H1 (cell line): Measurements from ENCODE around the gene TMEM128. TPM values are rescaled to one million over a fixed set of nuclear protein-coding genes. Genes with fewer than 3 reads are reported as not detected.
A peak's percentile ranks its signal among the peaks of the same experiment; 100 is the strongest.

Experiments used
- CTCF ChIA-PET: fragments of 300-600 bp; sonication (Branson Sonifier 250); formaldehyde crosslinking; loops from one replicate; lab custom pipeline; 2021; ENCODE audit not compliant: partially characterized antibody; lab: Charles Lee
- POLR2A ChIA-PET: fragments of 300-600 bp; sonication (Branson Sonifier 250); formaldehyde crosslinking; loops from one replicate; lab custom pipeline; 2021; ENCODE audit warnings: inconsistent platforms; ENCODE audit not compliant: partially characterized antibody; lab: Charles Lee
- DNase-seq, 2 experiments: peaks; one replicate each; pipeline versions ENCODE4 v3.0.0 to v3.0.0-alpha.2; 2010 to 2022; ENCODE audit warnings: low spot score in 2 of 2, low read depth in 1 of 2, mixed read lengths in 1 of 2
- FAIRE-seq: peaks from 2 replicates; lab custom pipeline; 2011; peaks lifted over from hg19 to GRCh38; lab: Jason Lieb, UNC
- H2AFZ ChIP-seq: 2 replicates; pipeline ENCODE4 v1.8.1; 2012; ENCODE audit warnings: low read length, inconsistent platforms
- H2AK5ac ChIP-seq: 2 replicates; pipeline ENCODE4 v1.6.1; 2013; ENCODE audit warnings: low read depth, low read length
- H2BK120ac ChIP-seq: replicated peaks from 2 replicates; pipeline ENCODE3; 2013; ENCODE audit warnings: low read depth, low read length, inconsistent platforms
- H2BK12ac ChIP-seq: 2 replicates; pipeline ENCODE4 v1.6.1; 2013; ENCODE audit warnings: low read depth, low read length
- H2BK15ac ChIP-seq: 2 replicates; pipeline ENCODE4 v1.6.1; 2013; ENCODE audit warnings: low read length
- H2BK20ac ChIP-seq: 2 replicates; pipeline ENCODE4 v1.6.1; 2013; ENCODE audit warnings: low read length
- H2BK5ac ChIP-seq: 2 replicates; pipeline ENCODE4 v1.6.1; 2013; ENCODE audit warnings: low read depth, low read length
- H3K14ac ChIP-seq: 2 replicates; pipeline ENCODE4 v1.6.1; 2013; ENCODE audit warnings: inconsistent platforms; ENCODE audit not compliant: insufficient read length
- H3K18ac ChIP-seq: 2 replicates; pipeline ENCODE4 v1.6.1; 2013; ENCODE audit warnings: low read length; ENCODE audit errors: extremely low read depth
- H3K23ac ChIP-seq: 2 replicates; pipeline ENCODE4 v1.6.1; 2013; ENCODE audit warnings: inconsistent platforms; ENCODE audit not compliant: insufficient read length
- H3K23me2 ChIP-seq: 2 replicates; pipeline ENCODE4 v1.6.1; 2013; ENCODE audit warnings: low read depth, low read length
- H3K27ac ChIP-seq: 2 replicates; pipeline ENCODE4 v1.6.1; 2011; ENCODE audit warnings: low read depth, low read length, inconsistent platforms
- H3K27me3 ChIP-seq, 4 experiments: replicated peaks in 1 of 4; 1 replicate in 1 of 4; 2 replicates in 3 of 4; pipeline versions ENCODE4 v1.6.1 to v1.8.1; 2011 to 2013; ENCODE audit warnings: low read length in 3 of 4, mild to moderate bottlenecking in 3 of 4, inconsistent platforms in 2 of 4, mixed read lengths in 2 of 4, moderate library complexity in 1 of 4; ENCODE audit not compliant: control insufficient read depth in 3 of 4, insufficient read depth in 3 of 4; ENCODE audit errors: extremely low read depth in 1 of 4
- H3K36me3 ChIP-seq, 4 experiments: 2 replicates each; pipeline versions ENCODE4 v1.6.1 to v1.8.1; 2011 to 2013; ENCODE audit warnings: mild to moderate bottlenecking in 4 of 4, low read length in 3 of 4, moderate library complexity in 2 of 4, control low read depth in 1 of 4, inconsistent platforms in 1 of 4; ENCODE audit not compliant: insufficient read depth in 4 of 4, control insufficient read depth in 2 of 4
- H3K4ac ChIP-seq: replicated peaks from 2 replicates; pipeline ENCODE3; 2013; ENCODE audit warnings: low read length, low read depth, mixed read lengths, inconsistent platforms; ENCODE audit not compliant: insufficient read length
- H3K4me1 ChIP-seq, 4 experiments: replicated peaks in 1 of 4; 1 replicate in 1 of 4; 2 replicates in 3 of 4; pipeline versions ENCODE4 v1.6.1 to v1.8.1; 2011 to 2013; ENCODE audit warnings: low read length in 3 of 4, inconsistent platforms in 2 of 4, mixed read lengths in 1 of 4; ENCODE audit not compliant: insufficient read depth in 4 of 4, control insufficient read depth in 3 of 4
- H3K4me2 ChIP-seq, 2 experiments: 2 replicates each; pipeline versions ENCODE4 v1.6.1 to v1.8.1; 2011 to 2013; ENCODE audit warnings: low read depth in 2 of 2, low read length in 2 of 2, control low read depth in 1 of 2, inconsistent platforms in 1 of 2, mild to moderate bottlenecking in 1 of 2; ENCODE audit not compliant: insufficient read depth in 1 of 2
- H3K4me3 ChIP-seq, 4 experiments: fragments of 200-600, 300-600 bp in 1 of 4; sonication (generic), shearing (Covaris generic), sonication (Bioruptor Twin) in 1 of 4; 2 replicates each; pipeline versions ENCODE4 v1.5.1 to v1.8.1; 2011 to 2016; ENCODE audit warnings: low read length in 4 of 4, low read depth in 3 of 4, control low read depth in 2 of 4, inconsistent platforms in 2 of 4, mild to moderate bottlenecking in 2 of 4, mixed read lengths in 1 of 4, moderate library complexity in 1 of 4; ENCODE audit not compliant: insufficient read depth in 2 of 4; ENCODE audit errors: extremely low read depth in 1 of 4
- H3K56ac ChIP-seq: replicated peaks from 2 replicates; pipeline ENCODE3; 2013; ENCODE audit warnings: low read depth, mild to moderate bottlenecking, mixed read lengths, low read length, inconsistent platforms; ENCODE audit not compliant: insufficient read length
- H3K79me1 ChIP-seq: 2 replicates; pipeline ENCODE4 v1.6.1; 2013; ENCODE audit warnings: low read depth, low read length, control low read depth
- H3K79me2 ChIP-seq, 2 experiments: 2 replicates each; pipeline versions ENCODE4 v1.6.1 to v1.8.1; 2012 to 2013; ENCODE audit warnings: low read length in 2 of 2, mild to moderate bottlenecking in 2 of 2, inconsistent platforms in 1 of 2; ENCODE audit not compliant: insufficient read depth in 2 of 2, control insufficient read depth in 1 of 2
- H3K9ac ChIP-seq, 4 experiments: replicated peaks in 1 of 4; 1 replicate in 1 of 4; 2 replicates in 3 of 4; pipeline versions ENCODE4 v1.6.1 to v1.8.1; 2011 to 2013; ENCODE audit warnings: low read depth in 3 of 4, low read length in 3 of 4, control low read depth in 2 of 4, mild to moderate bottlenecking in 2 of 4, moderate library complexity in 2 of 4, inconsistent platforms in 1 of 4; ENCODE audit errors: extremely low read depth in 1 of 4
- H3K9me3 ChIP-seq, 2 experiments: 2 replicates each; pipeline versions ENCODE4 v1.6.1 to v1.8.1; 2012 to 2013; ENCODE audit warnings: mild to moderate bottlenecking in 2 of 2, moderate library complexity in 2 of 2, control low read depth in 1 of 2, inconsistent platforms in 1 of 2, low read depth in 1 of 2, low read length in 1 of 2, mixed read lengths in 1 of 2; ENCODE audit not compliant: insufficient read depth in 2 of 2
- H4K20me1 ChIP-seq, 2 experiments: replicated peaks in 1 of 2; 2 replicates each; pipeline versions ENCODE3 to v1.8.1; 2011 to 2013; ENCODE audit warnings: inconsistent platforms in 2 of 2, low read length in 2 of 2, mild to moderate bottlenecking in 1 of 2; ENCODE audit not compliant: insufficient read depth in 2 of 2, control insufficient read depth in 1 of 2
- H4K5ac ChIP-seq: 2 replicates; pipeline ENCODE4 v1.6.1; 2013; ENCODE audit warnings: low read length, low read depth, mixed read lengths, inconsistent platforms; ENCODE audit not compliant: insufficient read length
- H4K8ac ChIP-seq: 2 replicates; pipeline ENCODE4 v1.8.0; 2013; ENCODE audit warnings: mild to moderate bottlenecking, moderate library complexity, low read length, inconsistent platforms; ENCODE audit not compliant: insufficient read depth; ENCODE audit errors: extremely low read depth
- H4K91ac ChIP-seq: replicated peaks from 2 replicates; pipeline ENCODE3; 2013; ENCODE audit warnings: low read length, mixed read lengths, inconsistent platforms; ENCODE audit not compliant: insufficient read length
- ASH2L ChIP-seq: fragments of 200-600, 300-600 bp; sonication (generic); IDR thresholded peaks from one replicate; pipeline ENCODE4 v1.7.1; 2017; ENCODE audit warnings: low read length
- BRCA1 ChIP-seq: IDR thresholded peaks from 2 replicates; pipeline ENCODE4 v1.6.1; 2012; ENCODE audit warnings: low read depth, low read length, improper control_type of control experiment
- CHD1 ChIP-seq: IDR thresholded peaks from 2 replicates; pipeline ENCODE4 v1.6.1; 2012; ENCODE audit warnings: low read depth, low read length, improper control_type of control experiment
- GABPA ChIP-seq: IDR thresholded peaks from 2 replicates; pipeline ENCODE4 v1.6.1; 2011; ENCODE audit warnings: mild to moderate bottlenecking, low read length, moderate library complexity, borderline replicate concordance; ENCODE audit not compliant: insufficient read depth
- KDM4A ChIP-seq: IDR thresholded peaks from one replicate; pipeline ENCODE4 v1.7.1; 2012; ENCODE audit warnings: low read depth, mild to moderate bottlenecking, moderate library complexity, low read length, inconsistent platforms; ENCODE audit not compliant: severe bottlenecking
- KDM5A ChIP-seq: fragments of 200-600 bp; IDR thresholded peaks from 2 replicates; pipeline ENCODE4 v1.7.1; 2012; ENCODE audit warnings: mild to moderate bottlenecking, low read length, inconsistent platforms, mixed read lengths
- NRF1 ChIP-seq: IDR thresholded peaks from 2 replicates; pipeline ENCODE4 v1.6.1; 2011; ENCODE audit warnings: mild to moderate bottlenecking, low read depth, low read length, improper control_type of control experiment
- POLR2A ChIP-seq, 2 experiments: IDR thresholded peaks; 1 replicate in 1 of 2; 2 replicates in 1 of 2; pipeline ENCODE4 v1.6.1; 2011; ENCODE audit warnings: low read depth in 2 of 2, low read length in 2 of 2, mild to moderate bottlenecking in 2 of 2; ENCODE audit errors: control extremely low read depth in 1 of 2
- RBBP5 ChIP-seq: IDR thresholded peaks from 2 replicates; pipeline ENCODE4 v1.7.1; 2012; ENCODE audit warnings: low read depth, mild to moderate bottlenecking, inconsistent platforms, low read length, moderate library complexity, borderline replicate concordance
- SP2 ChIP-seq: IDR thresholded peaks from 2 replicates; pipeline ENCODE4 v1.6.1; 2012; ENCODE audit warnings: mild to moderate bottlenecking, low read length, inconsistent platforms
- SP4 ChIP-seq: IDR thresholded peaks from 2 replicates; pipeline ENCODE4 v1.6.1; 2012; ENCODE audit warnings: low read length, inconsistent platforms
- TBP ChIP-seq: IDR thresholded peaks from 2 replicates; pipeline ENCODE4 v1.6.1; 2011; ENCODE audit warnings: low read depth, low read length, improper control_type of control experiment
- WGBS, 2 experiments: shearing (Covaris generic) in 1 of 2; methylation state at CpG; one replicate each; pipeline versions ENCODE4 v1.1.6 to v1.1.7; 2013 to 2015; ENCODE audit warnings: low lambda C conversion rate in 2 of 2, mixed read lengths in 2 of 2, inconsistent platforms in 1 of 2, low coverage in 1 of 2, missing lambda C conversion rate in 1 of 2; ENCODE audit not compliant: insufficient replicate concordance in 2 of 2, insufficient coverage in 1 of 2, insufficient read length in 1 of 2; ENCODE audit errors: extremely low coverage in 1 of 2, missing lambda C conversion rate in 1 of 2; 5-methylcytosine and 5-hydroxymethylcytosine counted together
- polyA plus RNA-seq, 7 experiments: library from polyadenylated mRNA; depleted of rRNA in 3 of 7; stranded (reverse) in 5 of 7; unstranded in 2 of 7; fragments of >200 nt in 5 of 7; fragments of 200-250 nt in 2 of 7; gene quantifications; 1 replicate in 5 of 7; 2 replicates in 1 of 7; 4 replicates in 1 of 7; pipeline versions ENCODE4 v1.2.1 to v1.2.3, GENCODE V29; 2011 to 2013; ENCODE audit warnings: missing spikeins in 2 of 7, mixed read lengths in 2 of 7
- total RNA-seq: library from RNA; stranded (reverse); fragmentation: NEBNext Ultra II Directional; extraction: Animal tissue kit (Norgen Biotek cat#: 25700); gene quantifications from 2 replicates; pipeline ENCODE4 v1.2.1, GENCODE V29; 2021

The TMEM128 gene
- total and polyA plus RNA-seq, 2 of the 8 experiments (the other 6 are each of a cell fraction or from before 2014, with no cell fraction given) = 17.7 to 33.6 TPM

DNA sequence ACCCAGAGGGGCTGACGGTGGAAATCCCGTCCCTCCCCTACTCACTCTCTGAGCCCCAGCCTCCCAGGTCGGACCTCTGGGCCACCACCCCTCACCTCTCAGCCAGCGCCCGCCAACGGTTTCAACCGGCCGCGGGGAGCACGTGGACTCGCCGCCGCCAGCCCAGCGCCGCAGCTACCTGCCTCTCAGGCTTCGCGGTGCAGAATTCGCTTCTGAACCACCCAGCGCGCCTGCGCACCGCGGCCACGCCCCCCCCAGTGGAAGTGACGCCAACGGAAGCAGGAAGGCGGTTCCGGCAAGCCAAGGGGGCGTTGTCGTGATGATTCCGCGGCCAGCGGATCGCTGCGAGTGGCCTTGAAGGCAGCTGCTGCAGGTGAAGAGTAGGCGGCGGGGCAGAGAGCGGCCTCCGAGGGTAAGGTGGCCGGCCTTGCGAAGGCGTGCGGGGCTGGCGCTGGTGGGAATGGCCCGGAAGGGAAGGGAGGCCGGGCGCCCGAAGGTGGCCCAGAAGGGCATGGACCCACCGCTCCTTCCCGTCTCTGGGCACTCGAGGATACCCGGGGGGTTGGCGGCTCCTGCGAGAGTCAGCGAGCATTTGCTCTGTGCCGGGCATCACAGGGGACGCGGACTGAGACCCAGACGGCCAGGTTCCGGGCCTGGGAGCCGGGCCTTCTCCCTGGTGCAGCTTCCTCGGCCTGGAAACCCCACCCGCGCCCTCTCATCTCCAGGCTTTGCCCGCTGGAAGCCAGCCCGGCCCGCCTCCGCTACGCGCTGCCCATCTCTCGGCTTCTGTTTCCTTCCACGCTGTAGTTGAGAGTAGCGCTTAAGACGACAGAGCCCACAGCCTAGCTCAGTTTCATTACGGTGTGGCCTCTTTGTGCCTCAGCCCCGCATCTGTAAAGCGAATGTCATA, 42.2 kb upstream of the TMEM128 start, which contains the start of the genes LYAR and ZBTB49:
Gene LYAR (minus strand): TSS at position 214 of the 910 bp plus-strand sequence. CDS start 6,412 bp downstream, outside the sequence.
Gene ZBTB49 (plus strand): TSS at position 311 of the 910 bp plus-strand sequence. CDS start 9,695 bp downstream, outside the sequence.
- Histone ChIP-seq H4K20me1 (peaks cover 0 to 25% of the 10 kb centered on the region in 2 experiments), H3K14ac (no peak within 1 kb of the TSS), H3K79me1 (peaks cover 15% of the 10 kb centered on the region), H2BK15ac (no peak within 1 kb of the TSS), H3K27ac (no peak within 1 kb of the TSS), H4K8ac (peak within 1 kb of the TSS; percentile 53; the same call in 1 of the 2 replicates), H3K79me2 (peaks cover 18 to 72% of the 10 kb centered on the region in 2 experiments), H3K23me2 (peaks cover 16% of the 10 kb centered on the region), H4K5ac (no peak within 1 kb of the TSS), H3K56ac (no peak within 1 kb of the TSS), H3K23ac (no peak within 1 kb of the TSS), H3K4me2 (peak within 1 kb of the TSS; percentile 90 to 95), H2BK12ac (no peak within 1 kb of the TSS), H2BK20ac (no peak within 1 kb of the TSS), H3K4me1 (peaks cover 0 to 15% (median 4%) of the 10 kb centered on the region in 4 experiments; a peak in 4 of 7 replicates), H3K9ac (peak within 1 kb of the TSS; percentile 65 to 86 (median 70)), H3K4ac (no peak within 1 kb of the TSS), H4K91ac (no peak within 1 kb of the TSS), H2BK120ac (no peak within 1 kb of the TSS), H2AK5ac (no peak within 1 kb of the TSS; the same call in 1 of the 2 replicates), H3K4me3 (peak within 1 kb of the TSS; percentile 80 to 92 (median 88)), H3K36me3 (peaks cover 2 to 14% (median 9%) of the 10 kb centered on the region in 4 experiments; a peak in 6 of 8 replicates), H3K27me3 (no peaks in the 10 kb centered on the region), H2AFZ (peak within 1 kb of the TSS; percentile 54; the same call in 1 of the 2 replicates), H2BK5ac (0 out of 2 replicates have a peak within 1 kb of the TSS, but pooled peaks have one; percentile 50), H3K18ac (0 out of 2 replicates have a peak within 1 kb of the TSS, but pooled peaks have one; percentile 51), H3K9me3 (no peaks in the 10 kb centered on the region)
- FAIRE-seq (no peak), DNase-seq (peak; percentile 74 to 99)
- 1% methylated on average over 77 of the region's 77 CpGs; no CpG with 5 or more reads in 1 of the 2 experiments for WGBS, 2 experiments
- POLR2A ChIA-PET = interaction anchor here (1.4 kb wide), 1 partner anchor 17 kb away, joined by 3 read pairs; no protein-coding TSS in a partner anchor
- CTCF ChIA-PET = interaction anchor here (0.9 kb wide), 1 partner anchor 14 kb away, joined by 3 read pairs; no protein-coding TSS in a partner anchor
- peak; percentile 85 for TF ChIP-seq NRF1
- TF ChIP-seq POLR2A (IDR thresholded peaks at IDR 0.05; ENCODE audit: control extremely low read depth in 1 of 2, low read depth in 2 of 2, low read length in 2 of 2) = peak in 1 of 2 experiments; percentile 75; a peak in 1 of 3 replicates
- no peak for TF ChIP-seq SP2
- no peak for TF ChIP-seq CHD1
- TF ChIP-seq KDM5A = 0 out of 2 replicates have a peak, but pooled peaks have one; percentile 15
- TF ChIP-seq ASH2L = peak; percentile 57
- TF ChIP-seq GABPA = peak; percentile 74; the same call in 1 of the 2 replicates
- peak; percentile 92 for TF ChIP-seq KDM4A
- TF ChIP-seq SP4 = no peak
- TF ChIP-seq BRCA1 = no peak
- 0 out of 2 replicates have a peak, but pooled peaks have one; percentile 49 for TF ChIP-seq RBBP5
- TF ChIP-seq TBP = peak; percentile 72
